ENCODE data around the gene SIL1.
"Not testable (repeated sequence)": the region's sequence is repeated elsewhere in the genome, so short reads cannot be mapped to it uniquely, and the experiment has no call there.

SIL1 gene

GRCh38 chr5:139038613-139039305 is 159.4 kb downstream of the SIL1 start:
- DNase-seq (ENCODE audit: extremely low read depth in 1 of 2, low read depth in 1 of 2): no peak

GRCh38 chr5:139037732-139038131 is 160.4 kb downstream of the SIL1 start:
- DNase-seq (ENCODE audit: extremely low read depth in 1 of 2, low read depth in 1 of 2): no peak

- DNase-seq (ENCODE audit: extremely low read depth in 1 of 2, low read depth in 1 of 2): not testable (repeated sequence)
Measured at GRCh38 chr5:139036332-139036731, 161.8 kb downstream of the SIL1 start.

GRCh38 chr5:139027150-139027549 is 171.0 kb downstream of the SIL1 start:
- no peak for DNase-seq (ENCODE audit: extremely low read depth in 1 of 2, low read depth in 1 of 2)

- no peak for DNase-seq (ENCODE audit: extremely low read depth in 1 of 2, low read depth in 1 of 2)
Measured at GRCh38 chr5:139025651-139026050, 172.5 kb downstream of the SIL1 start.

- DNase-seq (ENCODE audit: extremely low read depth in 1 of 2, low read depth in 1 of 2): no peak
Measured at GRCh38 chr5:139023286-139023685, 174.9 kb downstream of the SIL1 start.

GRCh38 chr5:139022528-139022927 is 175.6 kb downstream of the SIL1 start:
- no peak for DNase-seq (ENCODE audit: extremely low read depth in 1 of 2, low read depth in 1 of 2)

GRCh38 chr5:139021346-139021745 is 176.8 kb downstream of the SIL1 start:
- DNase-seq (ENCODE audit: extremely low read depth in 1 of 2, low read depth in 1 of 2): no peak

- DNase-seq (ENCODE audit: extremely low read depth in 1 of 2, low read depth in 1 of 2): no peak
Measured at GRCh38 chr5:139019880-139020279, 178.3 kb downstream of the SIL1 start.

- DNase-seq (ENCODE audit: extremely low read depth in 1 of 2, low read depth in 1 of 2): no peak
Measured at GRCh38 chr5:139019211-139019610, 179.0 kb downstream of the SIL1 start.

GRCh38 chr5:139017624-139018023 is 180.5 kb downstream of the SIL1 start:
- no peak for DNase-seq (ENCODE audit: extremely low read depth in 1 of 2, low read depth in 1 of 2)

- DNase-seq (ENCODE audit: extremely low read depth in 1 of 2, low read depth in 1 of 2): no peak
Measured at GRCh38 chr5:139016186-139016585, 182.0 kb downstream of the SIL1 start.

GRCh38 chr5:139014726-139015125 is 183.4 kb downstream of the SIL1 start:
- no peak for DNase-seq (ENCODE audit: extremely low read depth in 1 of 2, low read depth in 1 of 2)

GRCh38 chr5:139012176-139012575 is 186.0 kb downstream of the SIL1 start:
- no peak for DNase-seq (ENCODE audit: extremely low read depth in 1 of 2, low read depth in 1 of 2)

GRCh38 chr5:139011156-139011555 is 187.0 kb downstream of the SIL1 start:
- DNase-seq (ENCODE audit: extremely low read depth in 1 of 2, low read depth in 1 of 2): not testable (repeated sequence)

GRCh38 chr5:139004374-139005307 is 193.5 kb downstream of the SIL1 start:
- DNase-seq (ENCODE audit: extremely low read depth in 1 of 2, low read depth in 1 of 2): no peak

- DNase-seq (ENCODE audit: extremely low read depth in 1 of 2, low read depth in 1 of 2): no peak
Measured at GRCh38 chr5:138999674-139000073, 198.5 kb downstream of the SIL1 start.

- no peak for DNase-seq (ENCODE audit: extremely low read depth in 1 of 2, low read depth in 1 of 2)
Measured at GRCh38 chr5:138998521-138998920, 199.6 kb downstream of the SIL1 start.

- no peak for DNase-seq (ENCODE audit: extremely low read depth in 1 of 2, low read depth in 1 of 2)
Measured at GRCh38 chr5:138996120-138996519, 202.0 kb downstream of the SIL1 start.

- no peak for DNase-seq (ENCODE audit: extremely low read depth in 1 of 2, low read depth in 1 of 2)
Measured at GRCh38 chr5:138990986-138991590, 207.1 kb downstream of the SIL1 start.

- no peak for DNase-seq (ENCODE audit: extremely low read depth in 1 of 2, low read depth in 1 of 2)
Measured at GRCh38 chr5:138989720-138990119, 208.4 kb downstream of the SIL1 start.

All from activated CD8-positive, alpha-beta memory T cell treated with anti-CD3 and anti-CD28 coated beads for 1 hour (primary cell).